H9 (cell line): ENCODE results near the gene RBM38. TPM values are rescaled to one million over a fixed set of nuclear protein-coding genes. Genes with fewer than 3 reads are reported as not detected.

ENCODE experiments used
- DNase-seq: peaks from one replicate; pipeline ENCODE4 v3.0.0-alpha.2; 2017
- H2AFZ ChIP-seq: one replicate; pipeline ENCODE4 v1.6.1; 2013; ENCODE audit warnings: mild to moderate bottlenecking, low read length, control low read depth, moderate library complexity
- H2AK5ac ChIP-seq: 2 replicates; pipeline ENCODE4 v1.6.1; 2013; ENCODE audit warnings: low read length, control low read depth, mixed read lengths; ENCODE audit not compliant: insufficient read length
- H2BK120ac ChIP-seq: one replicate; pipeline ENCODE4 v1.6.1; 2013; ENCODE audit warnings: low read depth, mild to moderate bottlenecking, low read length, control low read depth, inconsistent platforms; ENCODE audit not compliant: poor library complexity, severe bottlenecking
- H2BK12ac ChIP-seq: 2 replicates; pipeline ENCODE4 v1.6.1; 2013; ENCODE audit warnings: low read length, control low read depth, mixed read lengths, low read depth; ENCODE audit not compliant: insufficient read length
- H2BK15ac ChIP-seq: 2 replicates; pipeline ENCODE4 v1.6.1; 2013; ENCODE audit warnings: low read depth, low read length, control low read depth
- H2BK20ac ChIP-seq: one replicate; pipeline ENCODE4 v1.6.1; 2013; ENCODE audit warnings: low read depth, mild to moderate bottlenecking, low read length, control low read depth, inconsistent platforms; ENCODE audit not compliant: poor library complexity, severe bottlenecking
- H2BK5ac ChIP-seq: 2 replicates; pipeline ENCODE4 v1.6.1; 2013; ENCODE audit warnings: low read length, control low read depth, mixed read lengths; ENCODE audit not compliant: insufficient read length
- H3K14ac ChIP-seq: 2 replicates; pipeline ENCODE4 v1.6.1; 2013; ENCODE audit warnings: low read length, control low read depth; ENCODE audit not compliant: insufficient read depth
- H3K18ac ChIP-seq: 2 replicates; pipeline ENCODE4 v1.6.1; 2013; ENCODE audit warnings: low read depth, mild to moderate bottlenecking, mixed read lengths, low read length, control low read depth; ENCODE audit not compliant: insufficient read length
- H3K23ac ChIP-seq: 2 replicates; pipeline ENCODE4 v1.6.1; 2013; ENCODE audit warnings: low read length, control low read depth, mixed read lengths, low read depth; ENCODE audit not compliant: insufficient read length
- H3K23me2 ChIP-seq: 2 replicates; pipeline ENCODE4 v1.6.1; 2013; ENCODE audit warnings: low read depth, mild to moderate bottlenecking, mixed read lengths, low read length, control low read depth; ENCODE audit not compliant: insufficient read length, poor library complexity, severe bottlenecking
- H3K27ac ChIP-seq: 2 replicates; pipeline ENCODE4 v1.5.1; 2013; ENCODE audit warnings: low read length, control low read depth, mixed read lengths, low read depth; ENCODE audit not compliant: insufficient read length
- H3K27me3 ChIP-seq: 2 replicates; pipeline ENCODE4 v1.6.1; 2013; ENCODE audit warnings: low read length, control low read depth, inconsistent platforms; ENCODE audit not compliant: insufficient read depth
- H3K4ac ChIP-seq: 2 replicates; pipeline ENCODE4 v1.6.1; 2013; ENCODE audit warnings: low read depth, mild to moderate bottlenecking, control low read depth, inconsistent platforms, low read length, moderate library complexity
- H3K4me1 ChIP-seq: 2 replicates; pipeline ENCODE4 v1.6.1; 2013; ENCODE audit warnings: low read length, control low read depth, inconsistent platforms; ENCODE audit not compliant: insufficient read depth
- H3K4me2 ChIP-seq: 2 replicates; pipeline ENCODE4 v1.6.1; 2013; ENCODE audit warnings: low read length, control low read depth, mixed read lengths; ENCODE audit not compliant: insufficient read length, insufficient read depth
- H3K56ac ChIP-seq: 2 replicates; pipeline ENCODE4 v1.6.1; 2013; ENCODE audit warnings: low read depth, mild to moderate bottlenecking, mixed read lengths, low read length, control low read depth; ENCODE audit not compliant: insufficient read length
- H3K79me1 ChIP-seq: 2 replicates; pipeline ENCODE4 v1.6.1; 2013; ENCODE audit warnings: low read depth, mild to moderate bottlenecking, moderate library complexity, low read length, control low read depth, inconsistent platforms; ENCODE audit not compliant: insufficient read depth, poor library complexity, severe bottlenecking
- H3K79me2 ChIP-seq: 2 replicates; pipeline ENCODE4 v1.6.1; 2013; ENCODE audit warnings: low read length, control low read depth, inconsistent platforms; ENCODE audit not compliant: insufficient read depth
- H3K9ac ChIP-seq: 2 replicates; pipeline ENCODE4 v1.6.1; 2013; ENCODE audit warnings: low read length, control low read depth, mixed read lengths; ENCODE audit not compliant: insufficient read length; ENCODE audit errors: extremely low read depth
- H3K9me3 ChIP-seq: one replicate; pipeline ENCODE4 v1.6.1; 2013; ENCODE audit warnings: low read depth, low read length, inconsistent platforms; ENCODE audit not compliant: control insufficient read depth
- H3T11ph ChIP-seq: one replicate; pipeline ENCODE4 v1.6.1; 2013; ENCODE audit warnings: mild to moderate bottlenecking, low read length, control low read depth, inconsistent platforms
- H4K20me1 ChIP-seq: one replicate; pipeline ENCODE4 v1.6.1; 2013; ENCODE audit not compliant: control insufficient read depth, insufficient read length, insufficient read depth
- H4K5ac ChIP-seq: 2 replicates; pipeline ENCODE4 v1.6.1; 2013; ENCODE audit warnings: low read depth, mild to moderate bottlenecking, mixed read lengths, low read length, control low read depth; ENCODE audit not compliant: insufficient read length
- H4K8ac ChIP-seq: replicated peaks from 2 replicates; pipeline ENCODE4 v1.6.1; 2013; ENCODE audit warnings: low read length, control low read depth, mixed read lengths, low read depth; ENCODE audit not compliant: insufficient read length
- H4K91ac ChIP-seq: 2 replicates; pipeline ENCODE4 v1.6.1; 2013; ENCODE audit warnings: low read depth, mild to moderate bottlenecking, moderate library complexity, mixed read lengths, low read length, control low read depth; ENCODE audit not compliant: insufficient read length
- H3K27ac Mint-ChIP-seq, 3 experiments: 2 replicates in 2 of 3; 3 replicates in 1 of 3; pipeline ENCODE4 v1.8.0; 2020 to 2021; ENCODE audit warnings: mixed read lengths in 3 of 3, mild to moderate bottlenecking in 1 of 3, moderate library complexity in 1 of 3
- H3K27me3 Mint-ChIP-seq: 2 replicates; pipeline ENCODE4 v1.8.0; 2021; ENCODE audit warnings: low read depth, mild to moderate bottlenecking, moderate library complexity, mixed read lengths
- H3K36me3 Mint-ChIP-seq, 3 experiments: 2 replicates in 2 of 3; 3 replicates in 1 of 3; pipeline ENCODE4 v1.8.0; 2020 to 2021; ENCODE audit warnings: low read depth in 3 of 3, mixed read lengths in 3 of 3; ENCODE audit not compliant: insufficient read depth in 1 of 3
- H3K4me1 Mint-ChIP-seq, 2 experiments: 2 replicates each; pipeline ENCODE4 v1.8.0; 2020; ENCODE audit warnings: mixed read lengths in 2 of 2
- H3K4me3 Mint-ChIP-seq, 2 experiments: 2 replicates in 1 of 2; 3 replicates in 1 of 2; pipeline ENCODE4 v1.8.0; 2020 to 2021; ENCODE audit warnings: mild to moderate bottlenecking in 2 of 2, mixed read lengths in 2 of 2, moderate library complexity in 1 of 2
- H3K9me3 Mint-ChIP-seq, 2 experiments: 2 replicates in 1 of 2; 3 replicates in 1 of 2; pipeline ENCODE4 v1.8.0; 2020; ENCODE audit warnings: mild to moderate bottlenecking in 2 of 2, mixed read lengths in 2 of 2, moderate library complexity in 1 of 2
- WGBS: extraction: QIAGEN DNeasy Blood & Tissue Kit; methylation state at CpG from one replicate; pipeline ENCODE4 v1.1.7; 2013; ENCODE audit warnings: missing lambda C conversion rate, low lambda C conversion rate, mixed read lengths; ENCODE audit not compliant: insufficient read length; ENCODE audit errors: extremely low coverage; 5-methylcytosine and 5-hydroxymethylcytosine counted together
- total RNA-seq: library from RNA; stranded (reverse); gene quantifications from 2 replicates; pipeline ENCODE4 v1.2.1, GENCODE V29; 2021
- TF ChIP-seq, protein P1 (sequence below): fragments of 200-600 bp; sonication (generic); conservative IDR thresholded peaks from 3 replicates; pipeline ENCODE4 v1.8.0; 2021; ENCODE audit warnings: antibody characterized with exemption, mild to moderate bottlenecking

Gene RBM38
- total RNA-seq, 1 experiment from 2014 or later: 66.8 TPM

DNA sequence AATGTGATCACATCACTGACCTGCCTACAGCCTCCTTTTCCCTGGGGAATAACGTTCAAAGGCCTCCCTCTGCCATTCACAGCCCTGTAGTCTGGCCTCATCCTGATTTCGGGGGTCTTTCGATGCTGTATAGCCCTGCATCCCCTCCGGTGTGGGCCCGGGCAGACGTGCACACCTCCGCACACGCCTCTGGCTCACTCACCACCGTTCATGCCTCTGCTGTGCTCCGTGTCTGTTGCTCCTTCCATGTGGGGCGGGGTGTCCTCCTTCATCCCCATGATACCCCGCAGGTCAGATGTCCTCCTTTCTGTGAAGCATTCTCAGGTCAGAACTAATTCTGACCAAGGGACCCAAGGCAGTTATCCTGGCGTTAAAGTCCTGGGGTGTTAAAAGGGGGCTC is 13.8 kb upstream of the RBM38 start:
- no peak for DNase-seq
- no CpG with 5 or more reads among the region's 13 CpGs for WGBS

More for the DNA sequence above, 13.8 kb upstream of the RBM38 start:
- Histone ChIP-seq H2BK20ac (no peak overlapping the region), H4K91ac (no peak overlapping the region), H3K79me2 (no peaks in the 10 kb centered on the region), H3K27me3 (no peaks in the 10 kb centered on the region), H3K14ac (no peak overlapping the region), H3K27ac (no peak overlapping the region), H3T11ph (no peak overlapping the region), H3K56ac (no peak overlapping the region), H3K23ac (no peak overlapping the region), H3K4ac (no peak overlapping the region), H3K4me2 (no peak overlapping the region), H3K23me2 (no peaks in the 10 kb centered on the region), H2BK120ac (no peak overlapping the region), H3K79me1 (no peaks in the 10 kb centered on the region), H3K18ac (no peak overlapping the region), H2AK5ac (no peak overlapping the region), H3K9ac (no peak overlapping the region), H3K9me3 (no peaks in the 10 kb centered on the region), H2BK5ac (no peak overlapping the region), H4K8ac (no peak overlapping the region), H4K5ac (no peak overlapping the region), H2AFZ (no peak overlapping the region), H2BK15ac (no peak overlapping the region), H2BK12ac (no peak overlapping the region), H4K20me1 (no peaks in the 10 kb centered on the region), H3K4me1 (no peaks in the 10 kb centered on the region)
- peaks cover 38 to 75% (median 67%) of the 10 kb centered on the region in 3 experiments for H3K36me3 Mint-ChIP-seq
- peaks cover 10% of the 10 kb centered on the region in 2 experiments for H3K4me1 Mint-ChIP-seq
- H3K4me3 Mint-ChIP-seq: no peak overlapping the region
- peak overlapping the region in 2 of 3 experiments; percentile 12 to 54; a peak in 2 of 7 replicates for H3K27ac Mint-ChIP-seq
- no peaks in the 10 kb centered on the region for H3K9me3 Mint-ChIP-seq
- TF ChIP-seq, protein P1, sequence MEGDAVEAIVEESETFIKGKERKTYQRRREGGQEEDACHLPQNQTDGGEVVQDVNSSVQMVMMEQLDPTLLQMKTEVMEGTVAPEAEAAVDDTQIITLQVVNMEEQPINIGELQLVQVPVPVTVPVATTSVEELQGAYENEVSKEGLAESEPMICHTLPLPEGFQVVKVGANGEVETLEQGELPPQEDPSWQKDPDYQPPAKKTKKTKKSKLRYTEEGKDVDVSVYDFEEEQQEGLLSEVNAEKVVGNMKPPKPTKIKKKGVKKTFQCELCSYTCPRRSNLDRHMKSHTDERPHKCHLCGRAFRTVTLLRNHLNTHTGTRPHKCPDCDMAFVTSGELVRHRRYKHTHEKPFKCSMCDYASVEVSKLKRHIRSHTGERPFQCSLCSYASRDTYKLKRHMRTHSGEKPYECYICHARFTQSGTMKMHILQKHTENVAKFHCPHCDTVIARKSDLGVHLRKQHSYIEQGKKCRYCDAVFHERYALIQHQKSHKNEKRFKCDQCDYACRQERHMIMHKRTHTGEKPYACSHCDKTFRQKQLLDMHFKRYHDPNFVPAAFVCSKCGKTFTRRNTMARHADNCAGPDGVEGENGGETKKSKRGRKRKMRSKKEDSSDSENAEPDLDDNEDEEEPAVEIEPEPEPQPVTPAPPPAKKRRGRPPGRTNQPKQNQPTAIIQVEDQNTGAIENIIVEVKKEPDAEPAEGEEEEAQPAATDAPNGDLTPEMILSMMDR: no peak
- H3K27me3 Mint-ChIP-seq: no peaks in the 10 kb centered on the region
